Measurements from ENCODE around the gene CROCC2.

DNA sequence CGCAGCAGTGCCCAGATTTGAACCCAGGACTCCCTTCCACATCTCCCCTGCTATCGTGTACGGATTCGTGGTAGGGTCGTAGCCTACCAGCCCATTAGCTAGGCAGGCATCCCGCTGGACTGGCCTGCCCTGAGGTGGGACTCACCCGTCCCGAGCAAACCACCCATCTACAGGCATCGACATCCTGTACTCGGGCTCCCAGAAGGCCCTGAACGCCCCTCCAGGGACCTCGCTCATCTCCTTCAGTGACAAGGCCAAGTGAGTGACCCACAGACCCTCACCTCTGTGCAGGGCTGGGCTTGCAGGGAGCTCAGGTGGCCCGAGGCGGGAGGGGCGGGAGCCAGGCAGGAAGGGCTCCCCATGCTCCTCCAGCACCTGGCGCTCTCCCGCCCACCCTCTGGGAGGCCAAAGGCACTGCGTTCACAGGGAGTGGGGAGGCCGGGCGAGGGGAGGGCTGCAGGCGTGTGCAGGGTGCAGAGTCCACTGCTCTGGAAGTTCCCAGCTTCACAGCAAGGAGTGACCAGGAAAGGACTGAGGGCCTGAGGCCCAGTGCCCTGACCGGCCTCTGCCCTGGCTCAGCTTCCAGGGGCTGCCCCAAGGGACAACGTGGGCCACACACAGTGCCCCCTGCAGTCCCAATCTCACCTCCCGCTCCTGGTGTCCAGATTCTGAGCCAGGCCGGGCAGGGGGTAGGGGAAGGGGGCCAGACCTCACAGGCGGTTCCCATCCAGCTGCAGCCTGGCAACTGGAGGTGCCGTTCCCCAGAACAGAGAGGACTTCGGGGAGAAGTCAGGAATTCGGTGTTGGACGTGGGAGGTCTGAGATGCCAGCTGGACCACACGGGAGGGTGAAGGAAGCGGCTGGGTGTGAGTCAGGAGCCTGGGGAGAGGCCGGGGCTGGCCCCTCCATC, 32.1 kb upstream of the CROCC2 start:
- TF ChIP-seq, protein P1, sequence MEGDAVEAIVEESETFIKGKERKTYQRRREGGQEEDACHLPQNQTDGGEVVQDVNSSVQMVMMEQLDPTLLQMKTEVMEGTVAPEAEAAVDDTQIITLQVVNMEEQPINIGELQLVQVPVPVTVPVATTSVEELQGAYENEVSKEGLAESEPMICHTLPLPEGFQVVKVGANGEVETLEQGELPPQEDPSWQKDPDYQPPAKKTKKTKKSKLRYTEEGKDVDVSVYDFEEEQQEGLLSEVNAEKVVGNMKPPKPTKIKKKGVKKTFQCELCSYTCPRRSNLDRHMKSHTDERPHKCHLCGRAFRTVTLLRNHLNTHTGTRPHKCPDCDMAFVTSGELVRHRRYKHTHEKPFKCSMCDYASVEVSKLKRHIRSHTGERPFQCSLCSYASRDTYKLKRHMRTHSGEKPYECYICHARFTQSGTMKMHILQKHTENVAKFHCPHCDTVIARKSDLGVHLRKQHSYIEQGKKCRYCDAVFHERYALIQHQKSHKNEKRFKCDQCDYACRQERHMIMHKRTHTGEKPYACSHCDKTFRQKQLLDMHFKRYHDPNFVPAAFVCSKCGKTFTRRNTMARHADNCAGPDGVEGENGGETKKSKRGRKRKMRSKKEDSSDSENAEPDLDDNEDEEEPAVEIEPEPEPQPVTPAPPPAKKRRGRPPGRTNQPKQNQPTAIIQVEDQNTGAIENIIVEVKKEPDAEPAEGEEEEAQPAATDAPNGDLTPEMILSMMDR (IDR thresholded peaks at IDR 0.05 in 4 of 5, conservative IDR thresholded peaks at IDR 0.05 in 1 of 5): no peak
- TF ChIP-seq POLR2A (IDR thresholded peaks at IDR 0.05): no peak
